B cell (primary cell): ENCODE data around the gene RORC. TPM values are rescaled to one million over a fixed set of nuclear protein-coding genes. Genes with fewer than 3 reads are reported as not detected.

ENCODE experiments used
- ATAC-seq: fragments of 200-7000 bp; cut with Tn5 transposase; one replicate; pipeline ENCODE4 v1.10.0; 2021; ENCODE audit warnings: low read depth, mild to moderate bottlenecking, moderate number of reproducible peaks, moderate library complexity
- CTCF ChIA-PET: fragments of 350-600 bp; sonication (Branson Sonifier 250); formaldehyde crosslinking; loops from one replicate; lab custom pipeline; 2021; ENCODE audit warnings: antibody characterized with exemption, inconsistent platforms; lab: Charles Lee
- POLR2A ChIA-PET: fragments of 350-600 bp; sonication (Branson Sonifier 250); formaldehyde crosslinking; loops from one replicate; lab custom pipeline; 2021; ENCODE audit warnings: antibody characterized with exemption; lab: Charles Lee
- DNase-seq: peaks from one replicate; pipeline ENCODE4 v3.0.0; 2013
- H2AFZ ChIP-seq: 2 replicates; pipeline ENCODE4 v1.6.1; 2012; ENCODE audit warnings: mild to moderate bottlenecking, low read depth, low read length; ENCODE audit not compliant: insufficient read depth, poor library complexity, severe bottlenecking
- H3K27ac ChIP-seq, 2 donors: 1 replicate in 1 of 2; 2 replicates in 1 of 2; pipeline ENCODE4 v1.5.1; 2012 to 2013; ENCODE audit warnings: low read length in 2 of 2, mild to moderate bottlenecking in 2 of 2, moderate library complexity in 1 of 2
- H3K27me3 ChIP-seq, 4 experiments: fragments of 200-600 bp in 1 of 4; sonication (generic) in 1 of 4; replicated peaks in 1 of 4; 1 replicate in 2 of 4; 2 replicates in 2 of 4; pipeline versions ENCODE4 v1.6.1 to v1.7.0; 2013 to 2016; ENCODE audit warnings: low read length in 3 of 4, mild to moderate bottlenecking in 2 of 4, mixed read lengths in 1 of 4, moderate library complexity in 1 of 4; ENCODE audit not compliant: insufficient read depth in 4 of 4, control insufficient read depth in 3 of 4; ENCODE audit errors: control extremely low read depth in 1 of 4
- H3K36me3 ChIP-seq, 2 experiments: replicated peaks in 1 of 2; 1 replicate in 1 of 2; 2 replicates in 1 of 2; pipeline versions ENCODE4 v1.6.1 to v1.7.1; 2013; ENCODE audit warnings: low read length in 1 of 2; ENCODE audit not compliant: insufficient read depth in 2 of 2, control insufficient read depth in 1 of 2; ENCODE audit errors: control extremely low read depth in 1 of 2, extremely low read depth in 1 of 2
- H3K4me1 ChIP-seq, 2 donors: fragments of 200-600 bp in 1 of 2; sonication (generic) in 1 of 2; 1 replicate in 1 of 2; 2 replicates in 1 of 2; pipeline versions ENCODE4 v1.5.1 to v1.6.1; 2013 to 2017; ENCODE audit warnings: low read length in 2 of 2; ENCODE audit not compliant: control insufficient read depth in 2 of 2, insufficient read depth in 2 of 2
- H3K4me2 ChIP-seq: replicated peaks from 2 replicates; pipeline ENCODE3; 2012; ENCODE audit warnings: mild to moderate bottlenecking, low read depth, low read length; ENCODE audit not compliant: poor library complexity, severe bottlenecking
- H3K4me3 ChIP-seq, 5 experiments: fragments of 200-600 bp in 1 of 5; sonication (generic) in 1 of 5; 1 replicate in 3 of 5; 2 replicates in 2 of 5; pipeline versions ENCODE4 v1.5.1 to v1.7.0; 2011 to 2016; ENCODE audit warnings: low read length in 4 of 5, mild to moderate bottlenecking in 4 of 5, low read depth in 2 of 5, control low read depth in 1 of 5, moderate library complexity in 1 of 5; ENCODE audit not compliant: insufficient read depth in 1 of 5; ENCODE audit errors: control extremely low read depth in 1 of 5, extremely low read depth in 1 of 5
- H3K79me2 ChIP-seq: fragments of 200-600 bp; sonication (generic); one replicate; pipeline ENCODE4 v1.6.0; 2016; ENCODE audit warnings: low read length; ENCODE audit not compliant: control insufficient read depth, insufficient read depth
- H3K9ac ChIP-seq: fragments of 200-600 bp; sonication (generic); 2 replicates; pipeline ENCODE4 v1.6.1; 2017; ENCODE audit warnings: mild to moderate bottlenecking, low read length, moderate library complexity
- H3K9me3 ChIP-seq, 3 donors: one replicate each; pipeline versions ENCODE4 v1.6.1 to v1.7.1; 2013; ENCODE audit warnings: low read length in 2 of 3; ENCODE audit not compliant: control insufficient read depth in 2 of 3, insufficient read depth in 1 of 3; ENCODE audit errors: control extremely low read depth in 1 of 3
- H4K20me1 ChIP-seq: 2 replicates; pipeline ENCODE4 v1.6.0; 2012; ENCODE audit warnings: mild to moderate bottlenecking, low read length; ENCODE audit not compliant: insufficient read depth, control insufficient read depth, poor library complexity, severe bottlenecking
- H3K27ac Mint-ChIP-seq: one replicate; pipeline ENCODE4 v1.8.0; 2021; ENCODE audit warnings: mixed read lengths
- H3K27me3 Mint-ChIP-seq: one replicate; pipeline ENCODE4 v1.8.0; 2021; ENCODE audit warnings: mixed read lengths
- H3K4me1 Mint-ChIP-seq: one replicate; pipeline ENCODE4 v1.8.0; 2021; ENCODE audit warnings: mixed read lengths
- H3K4me3 Mint-ChIP-seq: one replicate; pipeline ENCODE4 v1.8.0; 2021; ENCODE audit warnings: mixed read lengths
- H3K9me3 Mint-ChIP-seq: one replicate; pipeline ENCODE4 v1.8.0; 2022; ENCODE audit warnings: mixed read lengths; ENCODE audit not compliant: insufficient read depth
- CTCF ChIP-seq: fragments of 200-600 bp; IDR thresholded peaks from one replicate; pipeline ENCODE4 v1.8.0; 2022; ENCODE audit warnings: antibody characterized with exemption, mild to moderate bottlenecking
- EZH2 ChIP-seq: IDR thresholded peaks from 2 replicates; pipeline ENCODE4 v1.6.1; 2012; ENCODE audit warnings: borderline replicate concordance, low read depth, mild to moderate bottlenecking, moderate library complexity, low read length; ENCODE audit not compliant: insufficient read depth, poor library complexity, severe bottlenecking
- WGBS: methylation state at CpG from one replicate; pipeline ENCODE4 v1.1.5; 2013; ENCODE audit warnings: missing lambda C conversion rate; ENCODE audit not compliant: insufficient coverage; 5-methylcytosine and 5-hydroxymethylcytosine counted together
- intact Hi-C: fragments of 100-400 bp; cut with micrococcal nuclease; formaldehyde crosslinking; loops from one replicate; pipeline ENCODE4 v1.10.0; 2022
- polyA plus RNA-seq: library from polyadenylated mRNA; depleted of rRNA; stranded (reverse); fragments of >200 nt; gene quantifications from 2 replicates; pipeline ENCODE4 v1.2.3, GENCODE V29; 2012
- total RNA-seq, 2 donors: library from RNA; stranded (reverse); fragments of 120-200 nt in 1 of 2; gene quantifications; 1 replicate in 1 of 2; 2 replicates in 1 of 2; pipeline versions ENCODE4 v1.2.3 to v1.2.4, GENCODE V29; 2013 to 2022

The RORC gene
- total and polyA plus RNA-seq, 2 donors (not counting 1 experiment from before 2014, with no cell fraction given): 0.15 TPM; not detected in 1

GRCh38 chr1:151835596-151835995 lies 4.0 kb upstream of the RORC start:
- H3K27ac Mint-ChIP-seq: no peak overlapping the region
- H4K20me1 ChIP-seq: no peaks in the 10 kb centered on the region
- peaks cover 0 to 20% (median 7%) of the 10 kb centered on the region in 4 experiments for H3K27me3 ChIP-seq
- peaks cover 0 to 8% (median 0%) of the 10 kb centered on the region in 3 donors for H3K9me3 ChIP-seq
- H3K27me3 Mint-ChIP-seq: peaks cover 10% of the 10 kb centered on the region
- H3K9ac ChIP-seq: no peak overlapping the region
- no peak for ATAC-seq
- intact Hi-C loops: loop anchor here (5.0 to 10.0 kb wide), 3 partner anchors 111 to 553 kb away; partner anchors contain the start of genes POGZ, RIIAD1 and ZNF687
- ChIA-PET POLR2A (no interaction called here), CTCF (interaction anchor here (0.7 to 2.6 kb wide), 10 partner anchors 8 to 535 kb away, joined by 3 to 14 read pairs (median 6); no protein-coding TSS in a partner anchor)
- no peak overlapping the region for H3K4me3 Mint-ChIP-seq
- 100% methylated on average over 2 of the region's 7 CpGs for WGBS
- H3K79me2 ChIP-seq: no peaks in the 10 kb centered on the region
- no peaks in the 10 kb centered on the region for H3K9me3 Mint-ChIP-seq
- no peak overlapping the region for H2AFZ ChIP-seq
- H3K36me3 ChIP-seq: no peaks in the 10 kb centered on the region
- no peak overlapping the region for H3K4me2 ChIP-seq
- TF ChIP-seq EZH2 (no peak), CTCF (no peak)
- no peak for DNase-seq
- H3K4me1 Mint-ChIP-seq: peaks cover 28% of the 10 kb centered on the region
- H3K27ac ChIP-seq: no peak overlapping the region
- H3K4me1 ChIP-seq: peaks cover 26 to 33% of the 10 kb centered on the region in 2 donors
- no peak overlapping the region for H3K4me3 ChIP-seq

- Histone ChIP-seq H3K9me3 (peaks cover 0 to 6% (median 0%) of the 10 kb centered on the region in 3 donors), H3K4me3 (no peak overlapping the region), H3K36me3 (no peaks in the 10 kb centered on the region), H3K79me2 (no peaks in the 10 kb centered on the region), H3K27ac (no peak overlapping the region), H3K4me1 (peaks cover 18 to 19% of the 10 kb centered on the region in 2 donors), H3K9ac (no peak overlapping the region), H3K27me3 (peaks cover 0 to 16% (median 5%) of the 10 kb centered on the region in 4 experiments), H3K4me2 (no peak overlapping the region), H2AFZ (no peak overlapping the region), H4K20me1 (no peaks in the 10 kb centered on the region)
- Mint-ChIP-seq H3K9me3 (no peaks in the 10 kb centered on the region), H3K4me3 (no peak overlapping the region), H3K27me3 (peaks cover 17% of the 10 kb centered on the region), H3K4me1 (peaks cover 24% of the 10 kb centered on the region), H3K27ac (no peak overlapping the region)
- DNase-seq: no peak
- POLR2A ChIA-PET: no interaction called here
- intact Hi-C loops: loop anchor here (10.0 kb wide), 1 partner anchor 109 kb away; the partner anchor contains the start of gene RIIAD1
- TF ChIP-seq CTCF: no peak
- no peak for ATAC-seq
- CTCF ChIA-PET: no interaction called here
- no CpG with 5 or more reads among the region's 3 CpGs for WGBS
These were observed 2.6 kb upstream of the RORC start for GRCh38 chr1:151834239-151834638.
